PC-9 (cell line): ENCODE measurements around the gene TMEM150A. TPM values are rescaled to one million over a fixed set of nuclear protein-coding genes. Genes with fewer than 3 reads are reported as not detected.

Source experiments
- BruUV-seq: library from RNA; stranded (reverse); fragments of 400-500 nt; replicated peaks from 2 replicates; lab custom pipeline; 2021; lab: Mats Ljungman, UMichigan
- CTCF ChIA-PET: fragments of 300-600 bp; sonication (Branson Sonifier 250); formaldehyde crosslinking; loops from one replicate; lab custom pipeline; 2022; ENCODE audit warnings: antibody characterized with exemption; lab: Charles Lee
- POLR2A ChIA-PET: fragments of 300-600 bp; sonication (Branson Sonifier 250); formaldehyde crosslinking; loops from one replicate; lab custom pipeline; 2022; ENCODE audit warnings: antibody characterized with exemption; ENCODE audit not compliant: unreplicated experiment; lab: Charles Lee
- DNase-seq, 2 experiments: peaks; one replicate each; pipeline versions ENCODE4 v3.0.0 to v3.0.0-alpha.2; 2015 to 2022; ENCODE audit warnings: mixed read lengths in 1 of 2
- H2AFZ ChIP-seq: fragments of 200-600 bp; sonication (generic); 2 replicates; pipeline ENCODE4 v1.8.1; 2017; ENCODE audit warnings: antibody characterized with exemption
- H3F3A ChIP-seq: fragments of 200-600 bp; sonication (generic); 2 replicates; pipeline ENCODE4 v1.8.1; 2017; ENCODE audit warnings: antibody characterized with exemption, mild to moderate bottlenecking, low read depth; ENCODE audit not compliant: insufficient read depth
- H3K27ac ChIP-seq: fragments of 200-600 bp; sonication (generic); 2 replicates; pipeline ENCODE4 v1.6.1; 2016; ENCODE audit warnings: mixed run types
- H3K27me3 ChIP-seq: fragments of 200-600 bp; sonication (generic); 2 replicates; pipeline ENCODE4 v1.6.1; 2016; ENCODE audit warnings: low read depth, mixed run types; ENCODE audit not compliant: insufficient read depth
- H3K36me3 ChIP-seq: fragments of 200-600 bp; sonication (generic); 2 replicates; pipeline ENCODE4 v1.6.1; 2016; ENCODE audit warnings: low read depth, mixed run types
- H3K4me1 ChIP-seq: fragments of 200-600 bp; sonication (generic); replicated peaks from 2 replicates; pipeline ENCODE4 v1.6.1; 2016; ENCODE audit warnings: mixed run types; ENCODE audit not compliant: insufficient read depth
- H3K4me2 ChIP-seq: fragments of 200-600 bp; sonication (generic); 2 replicates; pipeline ENCODE4 v1.6.1; 2017; ENCODE audit warnings: mixed run types
- H3K4me3 ChIP-seq: fragments of 200-600 bp; sonication (generic); 2 replicates; pipeline ENCODE4 v1.6.1; 2016; ENCODE audit warnings: mixed run types
- H3K79me2 ChIP-seq: fragments of 200-600 bp; sonication (generic); 2 replicates; pipeline ENCODE4 v1.6.1; 2017; ENCODE audit warnings: low read depth, mixed run types
- H3K9me2 ChIP-seq: fragments of 200-600 bp; sonication (generic); 2 replicates; pipeline ENCODE4 v1.8.1; 2017; ENCODE audit warnings: mild to moderate bottlenecking; ENCODE audit not compliant: insufficient read depth
- H3K9me3 ChIP-seq: fragments of 200-600 bp; sonication (generic); 2 replicates; pipeline ENCODE4 v1.8.1; 2016; ENCODE audit warnings: low read depth; ENCODE audit not compliant: insufficient read depth
- H4K20me1 ChIP-seq: fragments of 200-600 bp; sonication (generic); 2 replicates; pipeline ENCODE4 v1.8.1; 2017; ENCODE audit not compliant: insufficient read depth
- EZH2 ChIP-seq: fragments of 200-600 bp; sonication (generic); IDR thresholded peaks from 2 replicates; pipeline ENCODE4 v1.8.0; 2017; ENCODE audit warnings: antibody characterized with exemption, low read depth
- intact Hi-C: fragments of 100-400 bp; cut with micrococcal nuclease; formaldehyde crosslinking; loops from one replicate; pipeline ENCODE4 v1.10.0; 2022; ENCODE audit not compliant: unreplicated experiment
- total RNA-seq: library from RNA; stranded (reverse); gene quantifications from 2 replicates; pipeline ENCODE4 v1.2.3, GENCODE V29; 2021
- TF ChIP-seq, protein P1 (sequence below): fragments of 200-600 bp; sonication (generic); conservative IDR thresholded peaks from 2 replicates; pipeline ENCODE4 v1.6.1; 2017; ENCODE audit warnings: mixed run types, antibody characterized with exemption, mild to moderate bottlenecking, moderate library complexity

Gene TMEM150A
- total RNA-seq, 1 experiment from 2014 or later = 5.3 TPM

DNA sequence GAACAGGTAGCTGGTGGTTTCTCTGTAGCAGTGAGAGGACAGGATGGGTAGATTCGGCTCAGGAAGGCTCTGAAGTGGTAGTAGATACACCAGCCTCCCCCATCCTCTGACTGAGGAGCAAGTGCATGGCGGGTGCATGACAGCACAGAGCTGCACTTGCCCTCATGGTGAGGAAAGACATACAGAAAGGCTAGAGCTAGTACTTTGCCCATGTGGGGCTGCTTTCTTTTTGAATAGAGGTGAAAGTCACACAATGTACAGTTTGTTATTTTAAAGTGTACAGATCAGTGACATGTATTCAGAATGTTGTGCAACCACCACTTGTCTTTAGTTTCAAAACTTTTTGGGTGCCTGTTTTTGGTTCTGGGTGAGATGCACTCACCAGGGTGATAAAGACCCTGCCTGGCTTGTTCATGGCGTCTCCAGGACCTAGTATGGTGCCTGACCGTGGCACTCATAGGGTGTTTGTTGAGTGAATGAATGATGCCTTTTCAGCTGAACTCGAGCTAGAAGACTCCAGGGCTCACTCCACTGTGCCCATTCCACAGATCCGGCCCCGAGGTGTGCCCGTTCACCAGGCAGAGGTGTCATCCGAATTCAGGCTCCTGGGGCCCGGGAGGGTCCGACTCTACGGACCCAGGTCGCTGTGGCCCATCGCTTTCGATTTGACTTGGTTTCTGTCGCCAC lies 18.7 kb downstream of the TMEM150A start:
- ChIA-PET CTCF (no interaction called here), POLR2A (no interaction called here)
- no TSS peak for BruUV-seq
- Histone ChIP-seq H3K9me2 (no peaks in the 10 kb centered on the region), H2AFZ (no peak overlapping the region), H3K4me1 (peaks cover 28% of the 10 kb centered on the region), H3K27ac (no peak overlapping the region), H3K4me2 (no peak overlapping the region), H3K9me3 (no peaks in the 10 kb centered on the region), H3K4me3 (no peak overlapping the region), H3K27me3 (no peaks in the 10 kb centered on the region), H4K20me1 (no peaks in the 10 kb centered on the region), H3F3A (peaks cover 23% of the 10 kb centered on the region), H3K36me3 (0 out of 2 replicates have a peak, but pooled peaks cover 7% of the 10 kb centered on the region), H3K79me2 (peaks cover 16% of the 10 kb centered on the region)
- TF ChIP-seq, protein P1, sequence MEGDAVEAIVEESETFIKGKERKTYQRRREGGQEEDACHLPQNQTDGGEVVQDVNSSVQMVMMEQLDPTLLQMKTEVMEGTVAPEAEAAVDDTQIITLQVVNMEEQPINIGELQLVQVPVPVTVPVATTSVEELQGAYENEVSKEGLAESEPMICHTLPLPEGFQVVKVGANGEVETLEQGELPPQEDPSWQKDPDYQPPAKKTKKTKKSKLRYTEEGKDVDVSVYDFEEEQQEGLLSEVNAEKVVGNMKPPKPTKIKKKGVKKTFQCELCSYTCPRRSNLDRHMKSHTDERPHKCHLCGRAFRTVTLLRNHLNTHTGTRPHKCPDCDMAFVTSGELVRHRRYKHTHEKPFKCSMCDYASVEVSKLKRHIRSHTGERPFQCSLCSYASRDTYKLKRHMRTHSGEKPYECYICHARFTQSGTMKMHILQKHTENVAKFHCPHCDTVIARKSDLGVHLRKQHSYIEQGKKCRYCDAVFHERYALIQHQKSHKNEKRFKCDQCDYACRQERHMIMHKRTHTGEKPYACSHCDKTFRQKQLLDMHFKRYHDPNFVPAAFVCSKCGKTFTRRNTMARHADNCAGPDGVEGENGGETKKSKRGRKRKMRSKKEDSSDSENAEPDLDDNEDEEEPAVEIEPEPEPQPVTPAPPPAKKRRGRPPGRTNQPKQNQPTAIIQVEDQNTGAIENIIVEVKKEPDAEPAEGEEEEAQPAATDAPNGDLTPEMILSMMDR = no peak
- no peak for TF ChIP-seq EZH2
- intact Hi-C loops = no loop called here
- DNase-seq = no peak

DNA sequence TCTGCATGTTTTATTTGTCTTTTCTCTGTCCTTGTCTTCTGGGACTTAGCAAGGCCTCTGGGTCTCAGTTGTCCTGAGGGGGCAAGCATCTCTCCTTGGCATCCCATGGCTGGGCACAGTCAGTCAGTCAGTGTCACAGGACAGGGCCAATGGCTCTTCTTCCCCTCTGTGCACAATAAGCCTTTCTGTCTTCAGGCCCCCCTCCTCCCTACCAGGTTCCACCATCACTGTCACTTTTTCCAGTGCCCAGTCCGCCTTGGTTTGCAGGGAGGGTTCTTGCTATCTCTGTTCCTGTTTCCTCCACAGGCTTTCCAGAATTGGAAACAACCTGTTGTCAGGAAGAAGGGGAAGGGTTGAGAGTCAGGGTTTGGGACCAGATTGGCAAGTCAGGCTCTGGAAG lies 20.0 kb downstream of the TMEM150A start:
- H2AFZ ChIP-seq = no peak overlapping the region
- H4K20me1 ChIP-seq = no peaks in the 10 kb centered on the region
- ChIA-PET CTCF (no interaction called here), POLR2A (no interaction called here)
- TF ChIP-seq, protein P1 = no peak
- no peak for TF ChIP-seq EZH2
- no peak overlapping the region for H3K4me3 ChIP-seq
- peaks cover 36% of the 10 kb centered on the region for H3K4me1 ChIP-seq
- no peak overlapping the region for H3K27ac ChIP-seq
- DNase-seq = no peak
- intact Hi-C loops = no loop called here
- H3K27me3 ChIP-seq = no peaks in the 10 kb centered on the region
- no peaks in the 10 kb centered on the region for H3K9me2 ChIP-seq
- BruUV-seq = no TSS peak
- 0 out of 2 replicates have a peak, but pooled peaks cover 7% of the 10 kb centered on the region for H3K36me3 ChIP-seq
- no peaks in the 10 kb centered on the region for H3K9me3 ChIP-seq
- peaks cover 36% of the 10 kb centered on the region for H3F3A ChIP-seq
- no peak overlapping the region for H3K4me2 ChIP-seq
- H3K79me2 ChIP-seq = peaks cover 26% of the 10 kb centered on the region

DNA sequence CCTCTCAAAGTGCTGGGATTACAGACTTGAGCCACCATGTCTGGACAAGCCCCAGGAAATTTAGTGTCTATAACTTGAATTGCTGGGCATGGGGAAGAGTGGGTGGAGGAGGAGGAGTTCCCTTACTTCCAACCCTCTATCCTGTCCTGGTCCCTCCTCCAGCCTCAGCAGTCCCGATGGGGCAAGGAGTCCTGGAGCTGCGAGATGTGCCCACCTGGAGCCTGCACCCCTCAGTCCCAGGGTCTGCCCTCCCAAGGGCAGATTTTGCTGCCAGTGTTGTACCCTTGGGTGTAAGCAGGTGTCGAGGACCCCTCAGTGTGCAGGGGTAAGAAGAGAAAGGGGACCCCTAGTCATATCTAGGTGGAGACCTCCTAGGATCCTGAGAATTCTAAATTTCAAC lies 22.3 kb downstream of the TMEM150A start:
- DNase-seq = no peak
- no peaks in the 10 kb centered on the region for H3K27me3 ChIP-seq
- 0 out of 2 replicates have a peak, but pooled peaks cover 7% of the 10 kb centered on the region for H3K36me3 ChIP-seq
- CTCF ChIA-PET = no interaction called here
- no peak overlapping the region for H3K4me2 ChIP-seq
- H3K9me3 ChIP-seq = no peaks in the 10 kb centered on the region
- H4K20me1 ChIP-seq = no peaks in the 10 kb centered on the region
- intact Hi-C loops = no loop called here
- no peak overlapping the region for H3K27ac ChIP-seq
- no peak for TF ChIP-seq EZH2
- TF ChIP-seq, protein P1 = no peak
- H3F3A ChIP-seq = peaks cover 30% of the 10 kb centered on the region
- POLR2A ChIA-PET = no interaction called here
- H3K4me3 ChIP-seq = no peak overlapping the region
- no TSS peak for BruUV-seq
- H2AFZ ChIP-seq = no peak overlapping the region
- H3K9me2 ChIP-seq = no peaks in the 10 kb centered on the region
- H3K4me1 ChIP-seq = peaks cover 30% of the 10 kb centered on the region
- H3K79me2 ChIP-seq = peaks cover 26% of the 10 kb centered on the region
